Keratinocyte (primary cell): Measurements from ENCODE around the gene SHISA9.

Experiments used
- EZH2 ChIP-seq: IDR thresholded peaks from one replicate; pipeline ENCODE4 v1.6.1; 2012; ENCODE audit warnings: inconsistent platforms, mild to moderate bottlenecking, low read length, moderate library complexity
- TF ChIP-seq, protein P1 (sequence below), 3 experiments: IDR thresholded peaks in 1 of 3; conservative IDR thresholded peaks in 1 of 3; optimal IDR thresholded peaks in 1 of 3; 2 replicates in 2 of 3; 3 replicates in 1 of 3; pipeline versions ENCODE3 to v1.5.1; 2011; ENCODE audit warnings: low read length in 3 of 3, mild to moderate bottlenecking in 3 of 3, moderate library complexity in 2 of 3, control low read depth in 1 of 3, inconsistent platforms in 1 of 3; ENCODE audit not compliant: insufficient read depth in 2 of 3; ENCODE audit errors: extremely low read depth in 1 of 3

- TF ChIP-seq, protein P1, sequence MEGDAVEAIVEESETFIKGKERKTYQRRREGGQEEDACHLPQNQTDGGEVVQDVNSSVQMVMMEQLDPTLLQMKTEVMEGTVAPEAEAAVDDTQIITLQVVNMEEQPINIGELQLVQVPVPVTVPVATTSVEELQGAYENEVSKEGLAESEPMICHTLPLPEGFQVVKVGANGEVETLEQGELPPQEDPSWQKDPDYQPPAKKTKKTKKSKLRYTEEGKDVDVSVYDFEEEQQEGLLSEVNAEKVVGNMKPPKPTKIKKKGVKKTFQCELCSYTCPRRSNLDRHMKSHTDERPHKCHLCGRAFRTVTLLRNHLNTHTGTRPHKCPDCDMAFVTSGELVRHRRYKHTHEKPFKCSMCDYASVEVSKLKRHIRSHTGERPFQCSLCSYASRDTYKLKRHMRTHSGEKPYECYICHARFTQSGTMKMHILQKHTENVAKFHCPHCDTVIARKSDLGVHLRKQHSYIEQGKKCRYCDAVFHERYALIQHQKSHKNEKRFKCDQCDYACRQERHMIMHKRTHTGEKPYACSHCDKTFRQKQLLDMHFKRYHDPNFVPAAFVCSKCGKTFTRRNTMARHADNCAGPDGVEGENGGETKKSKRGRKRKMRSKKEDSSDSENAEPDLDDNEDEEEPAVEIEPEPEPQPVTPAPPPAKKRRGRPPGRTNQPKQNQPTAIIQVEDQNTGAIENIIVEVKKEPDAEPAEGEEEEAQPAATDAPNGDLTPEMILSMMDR (optimal IDR thresholded peaks at IDR 0.05 in 1 of 3, IDR thresholded peaks at IDR 0.05 in 1 of 3, conservative IDR thresholded peaks at IDR 0.05 in 1 of 3; ENCODE audit: extremely low read depth in 1 of 3, insufficient read depth in 2 of 3, low read length in 3 of 3), result no peak
- no peak for TF ChIP-seq EZH2
Observed at GRCh38 chr16:13206606-13207005, 305.2 kb downstream of the SHISA9 start.
